BE2C (cell line): ENCODE results near the gene TPRA1.

Experiments used
- DNase-seq: peaks from one replicate; pipeline ENCODE4 v3.0.0-alpha.2; 2020
- H3K27me3 ChIP-seq: fragments of 250-450 bp; sonication (Bioruptor Pico); 2 replicates; pipeline ENCODE4 v1.5.1; 2020; ENCODE audit warnings: mild to moderate bottlenecking
- H3K36me3 ChIP-seq: fragments of 250-450 bp; sonication (Bioruptor Pico); 2 replicates; pipeline ENCODE4 v1.5.1; 2020; ENCODE audit warnings: mild to moderate bottlenecking
- H3K4me1 ChIP-seq: fragments of 250-450 bp; sonication (Bioruptor Pico); 2 replicates; pipeline ENCODE4 v1.5.1; 2020
- H3K4me3 ChIP-seq: 2 replicates; pipeline ENCODE4 v1.5.1; 2011; ENCODE audit warnings: low read depth, low read length
- H3K9me3 ChIP-seq: fragments of 250-450 bp; sonication (Bioruptor Pico); 2 replicates; pipeline ENCODE4 v1.5.1; 2020
- CTCF ChIP-seq: IDR thresholded peaks from 2 replicates; pipeline ENCODE4 v1.5.1; 2012; ENCODE audit warnings: mild to moderate bottlenecking, low read depth, low read length

TPRA1 gene

GRCh38 chr3:127546970-127547733, 43.4 kb downstream of the TPRA1 start:
- peak overlapping the region; percentile 38 for H3K4me3 ChIP-seq
- no peaks in the 10 kb centered on the region for H3K36me3 ChIP-seq
- peaks cover 17% of the 10 kb centered on the region for H3K4me1 ChIP-seq
- H3K27me3 ChIP-seq, result no peaks in the 10 kb centered on the region
- no peak for TF ChIP-seq CTCF
- DNase-seq, result peak; percentile 40
- H3K9me3 ChIP-seq, result no peaks in the 10 kb centered on the region

- H3K36me3 ChIP-seq, result no peaks in the 10 kb centered on the region
- peaks cover 14% of the 10 kb centered on the region for H3K4me1 ChIP-seq
- no peak overlapping the region for H3K4me3 ChIP-seq
- H3K27me3 ChIP-seq, result no peaks in the 10 kb centered on the region
- TF ChIP-seq CTCF, result no peak
- no peaks in the 10 kb centered on the region for H3K9me3 ChIP-seq
- DNase-seq, result no peak
These were observed 44.0 kb downstream of the TPRA1 start for GRCh38 chr3:127546554-127546953.

- TF ChIP-seq CTCF, result no peak
- no peaks in the 10 kb centered on the region for H3K9me3 ChIP-seq
- H3K4me1 ChIP-seq, result peaks cover 9% of the 10 kb centered on the region
- DNase-seq, result no peak
- H3K36me3 ChIP-seq, result no peaks in the 10 kb centered on the region
- no peak overlapping the region for H3K4me3 ChIP-seq
- H3K27me3 ChIP-seq, result no peaks in the 10 kb centered on the region
These were observed 44.6 kb downstream of the TPRA1 start for GRCh38 chr3:127545711-127546457.

- Histone ChIP-seq H3K4me3 (no peak overlapping the region), H3K9me3 (no peaks in the 10 kb centered on the region), H3K27me3 (no peaks in the 10 kb centered on the region), H3K4me1 (peaks cover 9% of the 10 kb centered on the region), H3K36me3 (no peaks in the 10 kb centered on the region)
- no peak for DNase-seq
- TF ChIP-seq CTCF, result no peak
These were observed 45.3 kb downstream of the TPRA1 start for GRCh38 chr3:127545216-127545615.

- no peak for TF ChIP-seq CTCF
- Histone ChIP-seq H3K9me3 (no peaks in the 10 kb centered on the region), H3K4me3 (no peak overlapping the region), H3K4me1 (peaks cover 9% of the 10 kb centered on the region), H3K27me3 (no peaks in the 10 kb centered on the region), H3K36me3 (no peaks in the 10 kb centered on the region)
- DNase-seq, result no peak
These were observed 45.7 kb downstream of the TPRA1 start for GRCh38 chr3:127544803-127545201.
